GM12878 (cell line): ENCODE data around the gene LBR.

Source experiments
- CREM ChIP-seq: IDR thresholded peaks from 2 replicates; pipeline ENCODE4 v1.6.1; 2014; ENCODE audit warnings: antibody characterized with exemption, low read depth
- CTCF ChIP-seq, 3 experiments: IDR thresholded peaks in 2 of 3; conservative IDR thresholded peaks in 1 of 3; 2 replicates each; pipeline ENCODE4 v1.5.1; 2011; ENCODE audit warnings: low read depth in 3 of 3, low read length in 3 of 3, mild to moderate bottlenecking in 3 of 3, control low read depth in 2 of 3, moderate library complexity in 2 of 3, inconsistent platforms in 1 of 3, mixed read lengths in 1 of 3; ENCODE audit not compliant: control insufficient read depth in 2 of 3, insufficient read depth in 1 of 3; ENCODE audit errors: extremely low read depth in 1 of 3
- ELK1 ChIP-seq: IDR thresholded peaks from 2 replicates; pipeline ENCODE4 v1.6.1; 2012; ENCODE audit warnings: low read depth, low read length, improper control_type of control experiment
- ETV6 ChIP-seq, 2 experiments: fragments of 450-650 bp in 1 of 2; IDR thresholded peaks in 1 of 2; conservative IDR thresholded peaks in 1 of 2; 2 replicates each; pipeline ENCODE4 v1.6.1; 2014; ENCODE audit warnings: antibody characterized with exemption in 1 of 2, borderline replicate concordance in 1 of 2, low read depth in 1 of 2, mild to moderate bottlenecking in 1 of 2, moderate library complexity in 1 of 2
- EZH2 ChIP-seq: IDR thresholded peaks from 2 replicates; pipeline ENCODE4 v1.6.1; 2012; ENCODE audit warnings: low read depth, mild to moderate bottlenecking, control low read depth, inconsistent platforms, low read length, borderline replicate concordance; ENCODE audit not compliant: control insufficient read depth
- POLR2A ChIP-seq: IDR thresholded peaks from 2 replicates; pipeline ENCODE4 v1.6.1; 2011; ENCODE audit warnings: low read depth, mild to moderate bottlenecking, low read length
- POLR2AphosphoS2 ChIP-seq: IDR thresholded peaks from 2 replicates; pipeline ENCODE4 v1.6.1; 2011; ENCODE audit warnings: low read depth, mild to moderate bottlenecking, low read length, improper control_type of control experiment, moderate library complexity
- RAD21 ChIP-seq: IDR thresholded peaks from 2 replicates; pipeline ENCODE4 v1.6.1; 2011; ENCODE audit warnings: mild to moderate bottlenecking, low read depth, low read length, moderate library complexity; ENCODE audit not compliant: insufficient read depth
- RFX5 ChIP-seq: IDR thresholded peaks from 2 replicates; pipeline ENCODE4 v1.6.1; 2011; ENCODE audit warnings: low read depth, low read length, improper control_type of control experiment
- SRF ChIP-seq, 2 experiments: IDR thresholded peaks; 2 replicates each; pipeline ENCODE4 v1.6.1; 2011; ENCODE audit warnings: low read depth in 2 of 2, low read length in 2 of 2, mild to moderate bottlenecking in 1 of 2, moderate library complexity in 1 of 2
- ZBTB4 ChIP-seq: fragments of 450-650 bp; formaldehyde crosslinking; IDR thresholded peaks from 2 replicates; pipeline ENCODE4 v1.4.0; 2022; ENCODE audit warnings: mild to moderate bottlenecking, moderate library complexity

GRCh38 chr1:225355863-225356262, 72.0 kb downstream of the LBR start:
- TF ChIP-seq CTCF (IDR thresholded peaks at IDR 0.05 in 2 of 3, conservative IDR thresholded peaks at IDR 0.05 in 1 of 3; ENCODE audit: control insufficient read depth in 2 of 3, extremely low read depth in 1 of 3, insufficient read depth in 1 of 3, low read depth in 3 of 3, low read length in 3 of 3) = no peak
- TF ChIP-seq EZH2 = no peak
- no peak for TF ChIP-seq POLR2AphosphoS2
- TF ChIP-seq SRF (IDR thresholded peaks at IDR 0.05; ENCODE audit: low read depth in 2 of 2, low read length in 2 of 2) = no peak
- TF ChIP-seq RAD21 = no peak
- TF ChIP-seq ETV6 (conservative IDR thresholded peaks at IDR 0.05 in 1 of 2, IDR thresholded peaks at IDR 0.05 in 1 of 2; ENCODE audit: borderline replicate concordance in 1 of 2, low read depth in 1 of 2) = no peak
- TF ChIP-seq POLR2A = no peak
- TF ChIP-seq ZBTB4 (CRISPR knock-in tag) = no peak
- TF ChIP-seq CREM = no peak
- TF ChIP-seq RFX5 = no peak
- no peak for TF ChIP-seq ELK1
